HL-60/S4 treated with retinoic acid at 250 ng/mL for 4 days and 3 days (cell line): Measurements from ENCODE around the gene IL5.
"Not testable (repeated sequence)": the region's sequence is repeated elsewhere in the genome, so short reads cannot be mapped to it uniquely, and the experiment has no call there.

Experiments
- in situ Hi-C: fragments of 300-500 bp; cut with MboI; formaldehyde crosslinking; loops from 2 replicates; pipeline ENCODE4 v1.7.0; 2022; ENCODE audit warnings: low sequenced_read_pairs

IL5 gene

GRCh38 chr5:132543472-132544201 lies at the start of gene IL5:
Gene IL5 (minus strand): TSS chr5:132543522. CDS start chr5:132543478, 44 bp downstream.
- in situ Hi-C loops = no loop called here

GRCh38 chr5:132592521-132592920 lies 49.2 kb upstream of the IL5 start:
- in situ Hi-C loops = no loop called here

GRCh38 chr5:132591145-132591544 lies 47.8 kb upstream of the IL5 start:
- in situ Hi-C loops = no loop called here

GRCh38 chr5:132589467-132589866 lies 46.1 kb upstream of the IL5 start:
- in situ Hi-C loops = no loop called here

- in situ Hi-C loops = no loop called here
Observed at GRCh38 chr5:132586063-132586462, 42.7 kb upstream of the IL5 start.

- in situ Hi-C loops = not testable (repeated sequence)
Observed at GRCh38 chr5:132584560-132584959, 41.2 kb upstream of the IL5 start.

GRCh38 chr5:132576123-132576522 lies 32.8 kb upstream of the IL5 start:
- in situ Hi-C loops = no loop called here

GRCh38 chr5:132566657-132567056 lies 23.3 kb upstream of the IL5 start:
- in situ Hi-C loops = no loop called here

- in situ Hi-C loops = not testable (repeated sequence)
Observed at GRCh38 chr5:132564555-132564954, 21.2 kb upstream of the IL5 start.

- in situ Hi-C loops = no loop called here
Observed at GRCh38 chr5:132561601-132562000, 18.3 kb upstream of the IL5 start.

GRCh38 chr5:132559383-132560060 lies 16.2 kb upstream of the IL5 start:
- in situ Hi-C loops = no loop called here

- in situ Hi-C loops = no loop called here
Observed at GRCh38 chr5:132557478-132558172, 14.3 kb upstream of the IL5 start.

GRCh38 chr5:132556763-132557477 lies 13.6 kb upstream of the IL5 start, which contains the start of gene RAD50:
Gene RAD50 (plus strand): TSS chr5:132556977. CDS start chr5:132557325, 348 bp downstream.
- in situ Hi-C loops = no loop called here

- in situ Hi-C loops = no loop called here
Observed at GRCh38 chr5:132556153-132556762, 12.9 kb upstream of the IL5 start.

GRCh38 chr5:132549576-132549975 lies 6.3 kb upstream of the IL5 start:
- in situ Hi-C loops = no loop called here

GRCh38 chr5:132548834-132549233 lies 5.5 kb upstream of the IL5 start:
- in situ Hi-C loops = not testable (repeated sequence)

- in situ Hi-C loops = no loop called here
Observed at GRCh38 chr5:132547269-132547668, 3.9 kb upstream of the IL5 start.

GRCh38 chr5:132546108-132546507 lies 2.8 kb upstream of the IL5 start:
- in situ Hi-C loops = no loop called here

- in situ Hi-C loops = no loop called here
Observed at GRCh38 chr5:132540764-132541163, 2.6 kb downstream of the IL5 start.

- in situ Hi-C loops = no loop called here
Observed at GRCh38 chr5:132540149-132540548, 3.2 kb downstream of the IL5 start.

GRCh38 chr5:132539716-132540115 lies 3.6 kb downstream of the IL5 start:
- in situ Hi-C loops = no loop called here
